HG02943 (cell line): ENCODE measurements around the gene KCNK2.
"Not testable (repeated sequence)": the region's sequence is repeated elsewhere in the genome, so short reads cannot be mapped to it uniquely, and the experiment has no call there.

Source experiments
- ATAC-seq: cut with Tn5 transposase; IDR thresholded peaks from one replicate; pipeline ENCODE4 v1.9.1; 2021; ENCODE audit warnings: mild to moderate bottlenecking, low read depth, moderate library complexity; ENCODE audit not compliant: unreplicated experiment

The KCNK2 gene

DNA sequence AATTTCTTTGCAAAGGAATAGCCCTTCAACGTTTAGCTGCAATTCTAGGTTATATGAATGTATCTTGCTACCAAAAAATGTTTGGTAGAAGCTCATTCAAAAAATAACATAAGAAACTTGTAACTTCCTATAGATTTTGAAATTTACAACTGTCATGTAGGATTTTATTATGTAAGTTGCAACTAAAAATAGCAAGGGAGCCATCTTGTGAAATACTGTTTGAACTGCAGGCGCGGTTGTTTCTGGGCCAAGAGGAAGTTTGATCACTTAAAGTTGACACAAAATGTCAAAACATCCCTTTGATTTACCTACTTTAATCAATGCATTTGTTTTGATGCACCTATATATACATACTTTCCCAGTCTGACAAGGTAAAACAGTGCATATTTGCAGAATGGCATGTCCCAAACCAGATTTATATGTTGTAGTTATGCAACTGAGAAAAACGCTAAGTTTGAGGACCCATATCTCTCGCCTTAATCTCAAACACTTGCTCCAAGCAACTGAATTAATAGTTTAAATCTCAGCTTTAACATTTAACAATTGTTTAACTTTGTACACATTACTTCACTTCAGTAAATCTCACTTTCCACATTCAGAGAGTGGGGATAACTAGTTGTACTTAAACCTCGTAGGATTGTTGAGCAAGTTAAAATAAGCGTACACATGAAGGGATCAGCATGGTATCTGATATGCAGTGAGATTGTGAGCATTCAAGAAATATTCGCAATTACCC is 63.9 kb downstream of the KCNK2 start:
- ATAC-seq = no peak

- no peak for ATAC-seq
Observed at GRCh38 chr1:215147024-215147423, 64.5 kb downstream of the KCNK2 start.

GRCh38 chr1:215151841-215152549 is 69.5 kb downstream of the KCNK2 start:
- no peak for ATAC-seq

GRCh38 chr1:215156232-215156631 is 73.7 kb downstream of the KCNK2 start:
- no peak for ATAC-seq

DNA sequence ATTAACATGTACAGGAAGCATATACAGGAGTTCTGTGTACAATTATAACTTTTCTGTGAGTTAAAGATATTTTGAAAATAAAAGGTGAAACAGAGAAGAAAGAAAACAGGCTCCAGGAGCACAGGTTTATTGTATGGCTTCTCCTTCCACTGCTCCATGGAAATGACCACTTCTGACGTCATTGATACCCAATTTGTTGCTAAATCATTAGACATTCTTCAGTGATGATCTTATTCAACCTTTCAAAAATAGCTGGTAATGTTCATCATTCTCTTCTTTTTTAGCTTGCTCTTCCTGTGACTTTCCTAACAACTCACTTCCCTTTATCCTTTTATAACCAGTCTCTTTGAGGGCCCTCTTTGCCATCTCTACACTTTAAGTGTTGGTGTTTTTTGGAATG is 77.8 kb downstream of the KCNK2 start:
- no peak for ATAC-seq

DNA sequence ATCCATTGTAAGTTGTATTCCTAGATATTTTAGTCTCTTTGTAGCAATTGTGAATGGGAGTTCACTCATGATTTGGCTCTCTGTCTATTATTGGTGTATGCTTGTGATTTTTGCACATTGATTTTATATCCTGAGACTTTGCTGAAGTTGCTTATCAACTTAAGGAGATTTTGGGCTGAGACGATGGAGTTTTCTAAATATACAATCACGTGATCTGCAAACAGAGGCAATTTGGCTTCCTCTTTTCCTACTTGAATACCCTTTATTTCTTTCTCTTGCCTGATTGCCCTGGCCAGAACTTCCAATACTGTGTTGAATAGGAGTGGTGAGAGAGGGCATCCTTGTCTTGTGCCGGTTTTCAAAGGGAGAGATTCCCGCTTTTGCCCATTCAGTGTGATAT is 80.6 kb downstream of the KCNK2 start:
- ATAC-seq = not testable (repeated sequence)

DNA sequence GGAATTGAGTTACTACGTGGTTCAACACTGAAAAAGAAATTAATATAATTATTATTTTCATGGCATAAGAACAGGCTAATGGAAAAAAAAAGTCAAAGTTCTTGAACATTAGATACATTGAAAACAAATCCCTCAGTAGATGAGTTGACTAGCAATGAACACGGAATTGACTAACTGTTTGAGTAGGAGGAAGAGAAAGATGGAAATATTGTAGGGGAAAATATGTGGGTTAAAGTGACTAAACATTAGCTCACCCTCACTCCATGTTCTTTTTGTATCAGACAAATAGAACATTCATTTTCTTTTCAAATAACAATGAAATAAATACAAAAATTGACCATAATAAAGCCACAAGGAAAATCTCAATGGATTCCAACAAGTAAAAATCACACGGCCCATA is 84.3 kb downstream of the KCNK2 start:
- no peak for ATAC-seq

DNA sequence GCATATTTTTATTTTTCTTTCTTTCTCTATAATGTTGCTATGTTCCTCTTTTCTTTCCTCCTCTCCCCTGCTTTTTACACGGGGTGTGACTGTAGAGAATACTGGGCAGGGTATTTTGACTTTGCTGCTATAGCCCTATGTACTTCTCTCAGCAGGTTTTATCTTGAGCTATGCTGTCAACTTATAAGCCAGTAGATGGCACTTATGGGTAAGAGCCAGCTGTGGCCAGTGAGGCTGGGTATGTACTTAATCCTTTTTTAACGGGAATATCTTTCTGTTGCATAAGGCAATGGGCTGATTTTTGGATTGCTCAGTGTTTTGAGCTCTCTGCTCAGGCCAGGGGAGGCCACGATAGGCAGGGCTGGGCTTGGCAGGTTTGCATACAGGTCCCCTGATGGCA is 99.0 kb downstream of the KCNK2 start:
- no peak for ATAC-seq

DNA sequence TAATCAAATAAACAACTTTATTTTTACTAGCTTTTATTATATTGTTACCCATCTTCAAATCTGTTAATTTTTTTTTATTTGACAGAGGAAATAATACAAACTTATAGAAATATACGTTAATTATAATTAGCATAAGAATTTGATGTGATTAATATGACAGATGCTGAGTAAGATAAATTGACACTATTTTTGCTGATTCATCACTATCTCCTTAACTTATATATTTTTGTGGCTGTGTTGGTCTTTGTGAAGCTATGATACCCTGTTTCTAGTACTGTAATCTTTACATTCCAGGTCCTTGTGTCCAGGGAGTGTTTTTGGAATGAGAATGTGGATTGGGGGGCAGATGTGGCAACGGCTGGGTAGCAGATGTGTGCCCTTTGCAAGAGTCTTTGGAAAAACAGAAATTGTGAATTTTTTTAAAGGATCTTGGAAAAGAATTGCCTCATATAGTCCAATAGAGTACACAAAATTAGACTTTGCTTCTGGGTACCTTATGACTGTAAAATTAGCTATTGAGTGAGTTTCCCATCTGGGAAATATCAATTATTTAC is 102.6 kb downstream of the KCNK2 start:
- ATAC-seq = no peak

- ATAC-seq = no peak
Observed at GRCh38 chr1:215188302-215188950, 105.9 kb downstream of the KCNK2 start.

DNA sequence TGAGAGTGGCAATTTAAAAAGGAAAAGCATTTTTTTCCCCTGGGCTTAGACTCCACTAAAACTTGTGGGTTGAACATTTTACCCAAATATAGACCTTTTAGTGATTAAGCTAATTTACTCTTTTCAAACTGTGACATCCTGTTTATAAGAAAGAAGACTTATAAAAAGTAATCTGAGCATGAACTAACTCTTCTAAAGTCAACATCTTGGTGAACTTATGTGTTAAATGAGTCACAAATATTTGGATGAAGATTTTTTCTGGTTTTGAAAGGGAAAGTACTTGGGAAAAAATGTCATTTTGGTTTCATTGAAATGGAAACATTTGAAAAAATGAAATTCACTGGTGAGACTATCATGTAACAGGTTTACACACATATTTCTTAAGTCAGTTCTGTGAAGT is 109.8 kb downstream of the KCNK2 start:
- no peak for ATAC-seq

DNA sequence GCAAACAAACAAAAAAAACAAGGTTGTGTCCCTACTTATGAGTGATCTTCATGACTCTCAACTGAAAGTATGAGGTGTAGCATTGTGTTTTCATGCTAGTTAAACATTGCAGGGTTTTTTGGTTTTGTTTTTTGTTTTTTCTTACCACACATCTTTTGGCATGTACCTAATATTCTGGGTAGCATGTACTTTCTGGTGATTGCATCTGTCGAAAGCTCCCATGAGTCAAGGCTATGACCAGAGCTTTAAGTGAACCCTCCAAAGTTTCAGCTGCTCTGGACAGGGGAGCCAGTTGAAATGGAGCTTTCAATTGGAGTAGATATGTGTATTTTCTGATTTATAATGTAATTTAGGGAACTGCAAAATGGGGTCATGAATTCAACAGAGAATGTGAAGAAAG is 115.5 kb downstream of the KCNK2 start:
- no peak for ATAC-seq

GRCh38 chr1:215200121-215200520 is 117.6 kb downstream of the KCNK2 start:
- ATAC-seq = no peak

GRCh38 chr1:215201283-215201682 is 118.7 kb downstream of the KCNK2 start:
- no peak for ATAC-seq

DNA sequence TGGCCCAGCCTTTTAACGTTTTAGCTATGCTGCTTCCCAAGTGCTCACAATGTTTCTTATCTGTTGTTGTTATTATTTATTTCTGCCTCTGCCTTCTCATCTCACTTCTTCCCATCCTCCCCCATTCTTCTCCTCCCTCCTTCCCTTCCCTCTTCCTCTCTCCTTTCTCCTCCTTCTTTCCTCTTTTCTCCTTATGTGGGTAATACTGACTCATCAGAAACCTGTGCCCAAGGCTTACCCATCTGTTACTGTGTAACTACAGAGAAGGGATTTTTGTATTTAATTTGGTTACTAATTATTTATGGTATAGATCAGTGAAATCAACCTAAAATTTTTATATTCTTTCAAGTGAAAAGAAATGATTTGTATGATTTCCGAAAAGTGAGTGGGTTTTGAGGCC is 120.3 kb downstream of the KCNK2 start:
- no peak for ATAC-seq

DNA sequence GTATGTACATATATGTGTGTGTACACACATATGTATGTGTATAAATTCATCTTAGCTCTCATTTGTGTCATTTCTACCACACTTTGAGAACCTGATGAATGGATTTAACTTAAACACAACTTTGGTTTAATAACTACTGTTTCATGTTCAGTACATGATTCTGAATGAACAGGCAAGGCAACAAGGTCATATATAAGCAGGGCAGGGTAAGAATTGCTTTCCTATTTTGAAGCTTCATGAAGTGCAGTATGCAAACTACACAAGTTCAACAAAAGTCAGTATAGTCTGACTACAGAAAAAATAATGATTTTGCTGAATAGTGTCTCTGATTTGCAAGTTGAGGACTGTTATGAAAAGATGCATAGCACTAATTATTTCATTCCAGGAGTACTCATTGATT is 127.6 kb downstream of the KCNK2 start:
- no peak for ATAC-seq

DNA sequence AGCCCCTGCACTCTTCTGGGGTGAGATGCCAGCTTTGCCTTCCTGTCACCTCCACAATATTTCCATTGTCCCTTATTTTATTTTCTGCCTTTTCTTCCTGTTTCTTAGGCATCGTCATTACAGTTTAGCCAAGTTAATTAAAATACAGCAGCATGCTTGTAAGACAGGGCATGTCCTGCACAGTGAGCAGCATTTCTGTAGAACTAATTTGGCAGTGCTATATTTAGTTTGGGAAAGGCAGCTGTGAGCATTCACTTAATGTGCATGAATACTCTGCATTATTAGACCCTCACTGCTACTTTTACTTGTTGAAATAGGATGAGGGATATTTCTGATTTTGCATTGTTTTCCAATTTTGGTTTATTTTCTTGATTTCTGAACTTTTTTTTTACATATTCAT is 133.3 kb downstream of the KCNK2 start:
- no peak for ATAC-seq

DNA sequence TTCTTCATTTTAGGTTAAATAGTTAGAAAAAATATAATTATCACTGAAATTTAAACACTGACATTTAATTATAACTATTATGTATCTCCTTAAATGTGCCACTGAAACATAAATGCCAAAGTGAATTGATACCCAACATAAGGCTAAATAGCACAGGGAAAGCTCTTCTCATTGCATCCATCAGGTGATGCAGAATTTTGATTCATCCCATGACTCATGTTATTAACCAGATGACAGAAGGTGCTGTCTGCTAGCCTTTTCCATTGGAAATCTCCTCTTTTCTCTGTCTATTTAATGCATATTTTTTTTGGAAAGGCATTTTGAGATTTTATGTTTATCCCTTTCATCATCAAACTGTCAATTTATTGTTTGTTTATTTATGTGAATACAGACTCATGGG is 136.8 kb downstream of the KCNK2 start:
- ATAC-seq = no peak

- ATAC-seq = no peak
Observed at GRCh38 chr1:215220346-215220745, 137.8 kb downstream of the KCNK2 start.

DNA sequence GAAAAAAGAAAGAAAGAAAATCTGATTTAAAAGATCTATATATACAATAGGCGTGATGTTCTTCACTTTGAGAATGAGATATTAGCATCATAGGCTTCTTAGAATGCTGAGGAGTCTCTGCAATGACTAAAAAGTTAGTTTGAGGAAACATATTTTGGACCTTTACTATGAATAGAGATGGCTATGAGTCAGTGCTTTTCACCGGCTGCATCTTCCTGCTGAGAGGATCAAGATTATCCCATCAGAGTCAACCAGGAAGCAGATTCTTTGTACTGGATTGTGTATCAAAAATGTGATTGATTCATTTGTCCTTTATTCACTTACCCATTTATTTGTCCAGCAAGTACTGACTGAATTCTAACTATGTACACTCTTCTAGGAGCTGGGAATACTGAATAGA is 144.2 kb downstream of the KCNK2 start:
- ATAC-seq = no peak

GRCh38 chr1:215228193-215228592 is 145.7 kb downstream of the KCNK2 start:
- no peak for ATAC-seq
